VCaP (cell line): ENCODE measurements around the gene MUC21.
"Not testable (repeated sequence)": the region's sequence is repeated elsewhere in the genome, so short reads cannot be mapped to it uniquely, and the experiment has no call there.

Source experiments
- H3K27ac ChIP-seq: fragments of 450-650 bp; 2 replicates; pipeline ENCODE4 v1.5.1; 2017
- TF ChIP-seq, protein P1 (sequence below): fragments of 450-650 bp; conservative IDR thresholded peaks from 2 replicates; pipeline ENCODE4 v1.5.1; 2017; ENCODE audit warnings: mild to moderate bottlenecking, moderate library complexity

Gene MUC21

DNA sequence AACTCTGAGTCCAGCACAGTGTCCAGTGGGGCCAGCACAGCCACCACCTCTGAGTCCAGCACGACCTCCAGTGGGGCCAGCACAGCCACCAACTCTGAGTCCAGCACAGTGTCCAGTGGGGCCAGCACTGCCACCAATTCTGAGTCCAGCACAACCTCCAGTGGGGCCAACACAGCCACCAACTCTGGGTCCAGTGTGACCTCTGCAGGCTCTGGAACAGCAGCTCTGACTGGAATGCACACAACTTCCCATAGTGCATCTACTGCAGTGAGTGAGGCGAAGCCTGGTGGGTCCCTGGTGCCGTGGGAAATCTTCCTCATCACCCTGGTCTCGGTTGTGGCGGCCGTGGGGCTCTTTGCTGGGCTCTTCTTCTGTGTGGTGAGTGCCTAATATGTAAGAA lies 3.8 kb downstream of the MUC21 start:
- TF ChIP-seq, protein P1, sequence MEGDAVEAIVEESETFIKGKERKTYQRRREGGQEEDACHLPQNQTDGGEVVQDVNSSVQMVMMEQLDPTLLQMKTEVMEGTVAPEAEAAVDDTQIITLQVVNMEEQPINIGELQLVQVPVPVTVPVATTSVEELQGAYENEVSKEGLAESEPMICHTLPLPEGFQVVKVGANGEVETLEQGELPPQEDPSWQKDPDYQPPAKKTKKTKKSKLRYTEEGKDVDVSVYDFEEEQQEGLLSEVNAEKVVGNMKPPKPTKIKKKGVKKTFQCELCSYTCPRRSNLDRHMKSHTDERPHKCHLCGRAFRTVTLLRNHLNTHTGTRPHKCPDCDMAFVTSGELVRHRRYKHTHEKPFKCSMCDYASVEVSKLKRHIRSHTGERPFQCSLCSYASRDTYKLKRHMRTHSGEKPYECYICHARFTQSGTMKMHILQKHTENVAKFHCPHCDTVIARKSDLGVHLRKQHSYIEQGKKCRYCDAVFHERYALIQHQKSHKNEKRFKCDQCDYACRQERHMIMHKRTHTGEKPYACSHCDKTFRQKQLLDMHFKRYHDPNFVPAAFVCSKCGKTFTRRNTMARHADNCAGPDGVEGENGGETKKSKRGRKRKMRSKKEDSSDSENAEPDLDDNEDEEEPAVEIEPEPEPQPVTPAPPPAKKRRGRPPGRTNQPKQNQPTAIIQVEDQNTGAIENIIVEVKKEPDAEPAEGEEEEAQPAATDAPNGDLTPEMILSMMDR = no peak
- no peak overlapping the region for H3K27ac ChIP-seq

DNA sequence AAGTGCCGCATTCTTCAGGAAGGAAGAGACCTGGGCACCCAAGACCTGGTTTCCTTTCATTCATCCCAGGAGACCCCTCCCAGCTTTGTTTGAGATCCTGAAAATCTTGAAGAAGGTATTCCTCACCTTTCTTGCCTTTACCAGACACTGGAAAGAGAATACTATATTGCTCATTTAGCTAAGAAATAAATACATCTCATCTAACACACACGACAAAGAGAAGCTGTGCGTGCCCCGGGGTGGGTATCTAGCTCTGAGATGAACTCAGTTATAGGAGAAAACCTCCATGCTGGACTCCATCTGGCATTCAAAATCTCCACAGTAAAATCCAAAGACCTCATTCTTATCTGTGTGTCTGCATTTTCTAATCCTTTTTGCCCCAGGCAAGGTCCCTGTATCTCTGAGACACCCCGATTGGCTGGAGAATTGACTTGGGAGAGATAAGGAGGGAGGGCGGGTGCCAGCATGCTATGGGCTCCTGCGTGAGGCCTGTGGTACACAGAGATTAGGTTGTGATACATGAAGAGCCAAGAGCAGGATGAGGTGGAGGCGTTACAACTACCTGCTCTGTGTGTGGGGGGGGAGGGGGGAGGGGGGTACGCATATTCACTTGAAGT lies 4.8 kb downstream of the MUC21 start:
- no peak overlapping the region for H3K27ac ChIP-seq
- TF ChIP-seq, protein P1 = no peak

DNA sequence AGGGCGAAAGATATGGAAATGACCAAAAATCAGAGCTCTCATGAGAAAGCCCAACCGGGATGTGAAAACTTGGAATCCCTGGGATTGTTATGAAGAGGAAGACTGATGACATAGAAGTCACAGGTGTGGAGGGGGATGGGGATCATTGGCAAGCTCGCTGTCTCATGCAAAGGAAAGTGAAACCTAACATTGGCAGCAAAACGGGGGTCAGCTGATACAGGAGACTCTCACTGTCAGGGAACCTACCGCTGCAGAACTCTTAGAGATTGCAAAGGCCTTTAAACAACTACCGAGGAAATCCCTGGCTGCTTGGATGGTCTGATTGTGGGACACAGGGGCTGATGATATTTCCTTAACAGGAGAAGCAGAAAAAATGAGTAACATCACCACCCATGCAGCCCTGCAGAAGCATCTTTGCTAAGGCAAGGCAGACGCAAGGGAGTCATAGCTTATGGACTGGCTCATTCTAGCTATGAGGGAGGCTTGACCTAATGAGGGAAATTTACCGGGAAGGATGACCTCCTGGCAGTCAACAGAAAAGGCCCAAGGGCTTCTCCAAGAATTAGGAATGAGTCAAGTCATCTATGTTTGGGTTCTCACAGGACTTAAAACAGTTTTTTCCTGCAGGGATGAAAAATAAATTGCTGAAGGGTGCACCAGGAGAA lies 7.0 kb downstream of the MUC21 start:
- H3K27ac ChIP-seq = no peak overlapping the region
- TF ChIP-seq, protein P1 = no peak

DNA sequence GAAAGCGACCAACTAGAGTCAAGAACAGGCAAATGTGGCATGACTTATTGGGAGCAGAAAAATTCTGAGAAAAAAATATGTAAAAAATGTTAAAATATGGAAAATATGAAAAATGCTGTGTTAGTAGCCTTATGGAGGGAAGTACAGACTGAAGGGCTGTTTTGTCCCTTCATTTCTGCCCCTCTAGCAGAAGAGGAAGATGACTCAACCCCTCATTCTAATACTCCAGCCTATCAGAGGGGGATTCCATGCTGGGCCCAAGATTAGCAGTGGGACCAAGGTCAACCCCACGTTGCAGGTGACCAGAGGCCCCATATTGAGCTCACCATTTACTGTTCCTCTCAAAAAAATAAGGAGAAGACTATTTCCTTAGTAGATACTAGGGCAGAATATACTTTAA lies 8.4 kb downstream of the MUC21 start:
- H3K27ac ChIP-seq = no peak overlapping the region
- TF ChIP-seq, protein P1 = no peak

DNA sequence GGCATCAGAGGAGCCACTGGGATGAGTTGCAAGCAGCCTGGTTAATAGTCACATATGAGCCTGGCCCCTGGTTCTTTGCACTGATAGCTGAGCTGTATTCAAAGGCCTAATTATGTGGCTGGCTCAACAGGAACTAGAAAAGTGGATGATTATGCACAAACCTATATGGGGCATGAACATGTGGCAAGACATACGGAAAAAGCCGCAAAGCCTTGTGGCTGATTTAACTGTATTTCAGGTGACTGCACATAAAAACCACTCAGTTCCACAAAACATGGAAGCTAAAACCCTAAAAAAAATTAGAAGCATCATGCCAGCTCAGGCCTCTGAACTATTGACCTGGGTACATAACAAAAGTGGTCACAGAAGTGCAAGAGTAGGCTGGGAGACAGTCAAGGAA lies 13.8 kb downstream of the MUC21 start:
- H3K27ac ChIP-seq = no peak overlapping the region
- TF ChIP-seq, protein P1 = no peak

DNA sequence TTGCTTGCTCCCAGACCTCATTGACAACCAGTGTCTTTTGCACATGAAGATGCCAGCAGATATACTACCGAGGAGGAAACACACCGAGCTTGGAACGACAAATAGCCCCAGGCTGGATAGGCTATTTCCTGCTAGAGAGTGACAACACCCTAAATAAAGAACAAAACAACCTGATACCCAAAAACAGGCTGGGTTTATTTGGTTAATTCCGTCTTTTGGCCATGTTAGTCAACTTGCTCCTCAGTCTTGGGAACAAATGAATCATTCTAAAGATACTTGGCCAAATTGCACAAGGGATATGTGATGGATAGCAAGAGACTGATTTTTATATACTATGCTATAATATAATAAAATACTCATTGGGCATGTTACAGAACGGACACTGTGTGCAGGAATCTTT lies 15.3 kb downstream of the MUC21 start:
- TF ChIP-seq, protein P1 = no peak
- H3K27ac ChIP-seq = no peak overlapping the region

DNA sequence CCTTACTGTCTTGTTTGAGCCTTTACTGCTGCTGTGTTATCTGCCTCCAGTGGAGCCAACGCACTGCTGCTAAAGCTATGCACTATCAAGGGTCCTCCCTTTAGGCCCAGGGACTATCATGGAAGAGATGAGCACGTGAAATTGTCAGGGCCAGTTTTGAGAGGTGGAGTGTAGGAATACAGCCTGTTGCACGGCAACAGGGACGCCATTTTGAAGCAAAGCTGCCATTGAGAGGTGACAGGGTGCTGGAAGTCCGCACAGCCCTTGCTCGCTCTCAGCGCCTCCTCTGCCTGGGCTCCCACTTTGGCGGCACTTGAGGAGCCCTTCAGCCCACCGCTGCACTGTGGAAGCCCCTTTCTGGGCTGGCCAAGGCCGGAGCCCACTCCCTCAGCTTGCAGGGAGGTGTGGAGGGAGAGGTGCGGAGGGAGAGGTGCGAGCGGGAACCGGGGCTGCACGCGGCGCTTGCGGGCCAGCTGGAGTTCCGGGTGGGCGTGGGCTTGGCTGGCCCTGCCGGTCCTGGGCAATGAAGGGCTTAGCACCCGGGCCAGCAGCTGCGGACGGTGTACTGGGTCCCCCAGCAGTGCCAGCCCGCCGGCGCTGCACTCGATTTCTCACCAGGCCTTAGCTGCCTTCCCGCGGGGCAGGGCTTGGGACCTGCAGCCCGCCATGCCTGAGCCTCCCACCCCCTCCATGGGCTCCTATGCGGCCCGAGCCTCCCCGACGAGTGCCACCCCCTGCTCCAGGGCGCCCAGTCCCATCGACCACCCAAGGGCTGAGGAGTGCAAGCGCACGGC lies 16.7 kb downstream of the MUC21 start:
- H3K27ac ChIP-seq = not testable (repeated sequence)
